NCI-H1930 (cell line): ENCODE results near the gene SEMA6C.
"Not testable (repeated sequence)": the region's sequence is repeated elsewhere in the genome, so short reads cannot be mapped to it uniquely, and the experiment has no call there.

Source experiments
- DNase-seq, 2 experiments: peaks; one replicate each; lab custom pipeline; 2025; lab: John Stamatoyannopoulos, UW

Gene SEMA6C

GRCh38 chr1:151146412-151147131, at the start of gene SEMA6C:
Gene SEMA6C (minus strand): TSS chr1:151146631. CDS start chr1:151142621, 4,010 bp downstream.
- DNase-seq = peak; percentile 74 to 85

- DNase-seq = not testable (repeated sequence)
Measured at GRCh38 chr1:151194894-151195594, 48.6 kb upstream of the SEMA6C start.

- no peak for DNase-seq
Measured at GRCh38 chr1:151193856-151194255, 47.4 kb upstream of the SEMA6C start.

GRCh38 chr1:151193304-151193703, 46.9 kb upstream of the SEMA6C start:
- no peak for DNase-seq

- DNase-seq = no peak
Measured at GRCh38 chr1:151192047-151192446, 45.6 kb upstream of the SEMA6C start.

- DNase-seq = peak; percentile 84 to 87
Measured at GRCh38 chr1:151189637-151190445, 43.4 kb upstream of the SEMA6C start, which contains the start of gene VPS72. Gene VPS72 (minus strand): TSS chr1:151190197. CDS start chr1:151190121, 76 bp downstream.

GRCh38 chr1:151188667-151189066, 42.2 kb upstream of the SEMA6C start:
- not testable (repeated sequence) for DNase-seq

- no peak for DNase-seq
Measured at GRCh38 chr1:151187205-151187604, 40.8 kb upstream of the SEMA6C start.

- DNase-seq = no peak
Measured at GRCh38 chr1:151184211-151184610, 37.8 kb upstream of the SEMA6C start.

GRCh38 chr1:151176514-151177045, 30.1 kb upstream of the SEMA6C start:
- DNase-seq = no peak

- no peak for DNase-seq
Measured at GRCh38 chr1:151175863-151176262, 29.4 kb upstream of the SEMA6C start, which contains the start of gene TMOD4. Gene TMOD4 (minus strand): TSS chr1:151175981. CDS start chr1:151174875, 1,106 bp downstream.

- no peak for DNase-seq
Measured at GRCh38 chr1:151175041-151175741, 28.8 kb upstream of the SEMA6C start.

GRCh38 chr1:151171190-151171589, 24.8 kb upstream of the SEMA6C start:
- no peak for DNase-seq

- no peak for DNase-seq
Measured at GRCh38 chr1:151167116-151167515, 20.7 kb upstream of the SEMA6C start.

- DNase-seq = no peak
Measured at GRCh38 chr1:151166505-151166956, 20.1 kb upstream of the SEMA6C start.

GRCh38 chr1:151165738-151166504, 19.5 kb upstream of the SEMA6C start, which contains the start of the genes LYSMD1 and SCNM1:
Gene LYSMD1 (minus strand): TSS chr1:151165902. CDS start chr1:151165258, 644 bp downstream.
Gene SCNM1 (plus strand): TSS chr1:151166144. CDS start chr1:151166153, 9 bp downstream.
- peak; percentile 94 to 99 for DNase-seq

GRCh38 chr1:151165281-151165737, 18.9 kb upstream of the SEMA6C start:
- DNase-seq = no peak

GRCh38 chr1:151164732-151165280, 18.4 kb upstream of the SEMA6C start:
- DNase-seq = no peak

- no peak for DNase-seq
Measured at GRCh38 chr1:151159373-151159772, 12.9 kb upstream of the SEMA6C start.

- DNase-seq = no peak
Measured at GRCh38 chr1:151158751-151159251, 12.4 kb upstream of the SEMA6C start.
